WERI-Rb-1 (cell line): ENCODE results near the gene PDE1A.

ENCODE experiments used
- DNase-seq: peaks from one replicate; pipeline ENCODE4 v3.0.0-alpha.2; 2020
- H3K27ac ChIP-seq: fragments of 250-450 bp; sonication (Bioruptor Pico); 2 replicates; pipeline ENCODE4 v1.5.1; 2020; ENCODE audit warnings: mild to moderate bottlenecking, moderate library complexity
- H3K27me3 ChIP-seq: fragments of 250-450 bp; sonication (Bioruptor Pico); 2 replicates; pipeline ENCODE4 v1.5.1; 2021; ENCODE audit warnings: mild to moderate bottlenecking, low read depth, moderate library complexity; ENCODE audit not compliant: insufficient read depth, severe bottlenecking
- H3K36me3 ChIP-seq: fragments of 250-450 bp; sonication (Bioruptor Pico); 2 replicates; pipeline ENCODE4 v1.5.1; 2020; ENCODE audit warnings: mild to moderate bottlenecking, moderate library complexity
- H3K4me3 ChIP-seq: 2 replicates; pipeline ENCODE4 v1.5.1; 2011; ENCODE audit warnings: low read depth, mild to moderate bottlenecking, control low read depth, low read length
- H3K9me3 ChIP-seq: fragments of 250-450 bp; sonication (Bioruptor Pico); 2 replicates; pipeline ENCODE4 v1.5.1; 2021; ENCODE audit warnings: mild to moderate bottlenecking, moderate library complexity; ENCODE audit not compliant: severe bottlenecking
- TF ChIP-seq, protein P1 (sequence below): IDR thresholded peaks from 2 replicates; pipeline ENCODE4 v1.5.1; 2011; ENCODE audit warnings: low read depth, mild to moderate bottlenecking, control low read depth, inconsistent platforms, low read length

The PDE1A gene

DNA sequence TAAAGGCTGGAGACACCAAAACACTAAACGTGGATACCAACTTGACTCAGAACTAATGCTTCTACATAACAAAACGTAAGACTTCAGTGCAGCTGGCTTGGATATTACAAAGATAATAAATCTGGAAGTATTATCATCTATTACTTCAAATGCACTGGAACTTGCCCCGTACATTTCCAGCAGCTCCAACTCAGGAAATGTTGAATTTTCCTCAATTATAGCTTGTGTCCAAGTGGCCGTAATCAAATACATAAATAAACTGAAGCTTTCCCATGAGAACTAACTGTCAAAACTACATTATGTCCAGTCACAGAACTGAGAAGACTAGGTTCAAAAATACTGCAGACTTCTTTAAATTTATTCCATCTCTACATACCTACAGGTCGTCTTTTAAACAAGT lies 6.2 kb downstream of the PDE1A start:
- H3K27ac ChIP-seq: no peak overlapping the region
- H3K27me3 ChIP-seq: no peaks in the 10 kb centered on the region
- H3K9me3 ChIP-seq: no peaks in the 10 kb centered on the region
- no peak overlapping the region for H3K4me3 ChIP-seq
- DNase-seq: no peak
- H3K36me3 ChIP-seq: no peaks in the 10 kb centered on the region
- TF ChIP-seq, protein P1, sequence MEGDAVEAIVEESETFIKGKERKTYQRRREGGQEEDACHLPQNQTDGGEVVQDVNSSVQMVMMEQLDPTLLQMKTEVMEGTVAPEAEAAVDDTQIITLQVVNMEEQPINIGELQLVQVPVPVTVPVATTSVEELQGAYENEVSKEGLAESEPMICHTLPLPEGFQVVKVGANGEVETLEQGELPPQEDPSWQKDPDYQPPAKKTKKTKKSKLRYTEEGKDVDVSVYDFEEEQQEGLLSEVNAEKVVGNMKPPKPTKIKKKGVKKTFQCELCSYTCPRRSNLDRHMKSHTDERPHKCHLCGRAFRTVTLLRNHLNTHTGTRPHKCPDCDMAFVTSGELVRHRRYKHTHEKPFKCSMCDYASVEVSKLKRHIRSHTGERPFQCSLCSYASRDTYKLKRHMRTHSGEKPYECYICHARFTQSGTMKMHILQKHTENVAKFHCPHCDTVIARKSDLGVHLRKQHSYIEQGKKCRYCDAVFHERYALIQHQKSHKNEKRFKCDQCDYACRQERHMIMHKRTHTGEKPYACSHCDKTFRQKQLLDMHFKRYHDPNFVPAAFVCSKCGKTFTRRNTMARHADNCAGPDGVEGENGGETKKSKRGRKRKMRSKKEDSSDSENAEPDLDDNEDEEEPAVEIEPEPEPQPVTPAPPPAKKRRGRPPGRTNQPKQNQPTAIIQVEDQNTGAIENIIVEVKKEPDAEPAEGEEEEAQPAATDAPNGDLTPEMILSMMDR: no peak

DNA sequence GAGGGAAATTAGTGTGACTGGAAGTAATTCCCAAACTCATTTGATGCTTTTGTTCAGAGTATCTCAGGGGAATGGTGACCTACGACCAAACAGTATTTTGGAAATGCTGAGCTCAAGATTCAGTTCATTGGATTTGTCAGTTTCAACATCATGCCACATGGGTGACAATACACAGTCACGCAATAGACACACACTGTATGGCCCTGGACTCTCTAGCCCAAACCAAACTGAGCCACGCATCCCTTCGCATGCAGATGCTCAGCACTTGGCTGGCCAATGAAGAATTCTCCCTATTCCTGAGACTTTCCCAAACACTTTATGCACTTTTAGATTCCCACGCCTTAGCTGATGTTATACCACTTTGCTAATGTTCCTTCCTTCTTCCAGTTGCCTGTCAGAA lies 10.0 kb downstream of the PDE1A start:
- Histone ChIP-seq H3K27ac (no peak overlapping the region), H3K9me3 (no peaks in the 10 kb centered on the region), H3K27me3 (no peaks in the 10 kb centered on the region), H3K36me3 (no peaks in the 10 kb centered on the region), H3K4me3 (no peak overlapping the region)
- no peak for DNase-seq
- TF ChIP-seq, protein P1: no peak

DNA sequence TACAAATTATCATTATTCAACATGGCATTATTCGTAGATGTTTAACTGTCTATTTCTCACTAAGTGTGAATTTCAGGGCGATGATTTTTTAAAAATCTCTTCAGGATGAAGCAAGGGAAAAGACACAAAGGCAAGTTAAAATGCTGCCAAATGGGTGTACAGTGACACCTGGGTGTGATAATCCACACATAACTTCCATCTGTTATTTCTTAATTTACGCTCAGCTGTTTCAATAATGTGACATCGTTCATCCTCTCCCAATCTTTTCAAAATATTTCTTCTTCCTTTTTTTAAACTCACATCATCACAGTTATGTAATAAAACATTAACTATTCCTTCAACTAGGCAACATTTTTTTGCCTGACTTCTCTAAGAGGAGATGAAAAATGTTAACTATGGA lies 10.6 kb downstream of the PDE1A start:
- Histone ChIP-seq H3K4me3 (no peak overlapping the region), H3K27me3 (no peaks in the 10 kb centered on the region), H3K36me3 (no peaks in the 10 kb centered on the region), H3K27ac (no peak overlapping the region), H3K9me3 (no peaks in the 10 kb centered on the region)
- DNase-seq: no peak
- TF ChIP-seq, protein P1: no peak

DNA sequence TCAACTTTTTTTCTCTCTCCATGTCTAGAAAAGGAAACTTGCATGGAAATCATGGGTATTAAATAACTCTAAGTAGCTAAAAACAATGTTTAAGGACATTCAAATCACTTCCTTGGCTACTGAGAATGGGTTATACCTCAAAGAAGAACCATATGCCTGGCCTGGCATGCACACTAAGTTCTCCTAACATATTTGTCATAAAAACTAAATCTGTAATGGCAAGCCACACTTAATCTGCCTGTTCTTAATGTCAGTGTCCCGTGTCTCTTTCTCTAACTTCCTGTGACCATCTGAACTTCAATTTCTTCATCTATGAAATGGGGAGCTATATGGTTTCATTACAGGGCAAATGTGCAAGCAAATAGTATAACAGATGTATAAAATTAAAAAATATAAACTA lies 11.1 kb downstream of the PDE1A start:
- no peak for DNase-seq
- TF ChIP-seq, protein P1: no peak
- Histone ChIP-seq H3K9me3 (no peaks in the 10 kb centered on the region), H3K36me3 (no peaks in the 10 kb centered on the region), H3K27ac (no peak overlapping the region), H3K4me3 (no peak overlapping the region), H3K27me3 (no peaks in the 10 kb centered on the region)

DNA sequence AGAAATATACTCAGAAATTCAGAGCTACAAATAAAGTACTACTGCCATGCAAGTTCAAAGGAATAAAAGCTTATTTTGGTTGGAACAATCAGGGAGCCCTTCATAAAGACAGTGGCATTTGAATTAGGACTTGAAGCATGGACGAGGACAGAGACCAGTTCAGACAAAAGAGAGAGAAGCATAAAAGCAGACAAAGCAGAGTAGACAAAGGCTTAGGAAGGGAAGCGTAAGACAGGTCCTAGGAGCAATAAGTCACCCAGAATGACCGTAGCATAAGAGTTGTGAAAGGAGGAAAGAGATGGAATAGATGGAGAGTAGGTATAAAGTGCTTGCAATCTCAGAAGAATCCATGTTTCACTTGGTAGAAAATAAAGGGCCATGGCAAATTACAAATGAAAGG lies 14.0 kb downstream of the PDE1A start:
- Histone ChIP-seq H3K27me3 (no peaks in the 10 kb centered on the region), H3K27ac (no peak overlapping the region), H3K4me3 (no peak overlapping the region), H3K9me3 (no peaks in the 10 kb centered on the region), H3K36me3 (no peaks in the 10 kb centered on the region)
- TF ChIP-seq, protein P1: no peak
- DNase-seq: no peak

DNA sequence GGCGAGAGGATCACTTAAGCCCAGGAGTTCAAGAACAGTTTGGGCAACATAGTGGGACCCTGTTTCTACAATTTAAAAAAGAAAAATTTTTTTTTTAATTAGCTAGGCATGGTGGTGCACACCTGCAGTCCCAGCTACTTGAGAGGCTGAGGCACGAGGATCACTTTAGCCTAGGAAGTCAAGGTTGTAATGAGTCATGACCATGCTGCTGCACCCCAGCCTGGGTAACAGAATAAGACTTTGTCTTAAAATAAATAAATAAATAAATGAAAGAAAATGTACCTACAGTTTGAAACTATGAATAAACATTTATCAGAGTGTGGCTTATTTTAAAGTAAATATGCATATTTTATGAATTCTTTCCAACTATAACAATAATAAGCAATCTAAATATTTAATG lies 16.7 kb downstream of the PDE1A start:
- Histone ChIP-seq H3K27me3 (no peaks in the 10 kb centered on the region), H3K36me3 (no peaks in the 10 kb centered on the region), H3K27ac (no peak overlapping the region), H3K9me3 (no peaks in the 10 kb centered on the region), H3K4me3 (no peak overlapping the region)
- DNase-seq: no peak
- TF ChIP-seq, protein P1: no peak
